ENCODE data around the gene ANKS3.

Gene ANKS3

GRCh38 chr16:4696172-4696904 lies 37.7 kb downstream of the ANKS3 start:
- Histone ChIP-seq H3K4me1 (ENCODE audit: low read depth, poor library complexity, severe bottlenecking) (peaks cover 13% of the 10 kb centered on the region), H2AFZ (ENCODE audit: low read depth) (no peak overlapping the region), H3K27ac (no peak overlapping the region), H3K36me3 (ENCODE audit: insufficient read depth) (peaks cover 4% of the 10 kb centered on the region; the same call in 1 of the 2 replicates), H3K79me2 (ENCODE audit: insufficient read depth, low read depth) (peaks cover 7% of the 10 kb centered on the region; the same call in 1 of the 2 replicates), H3K9ac (no peak overlapping the region), H4K20me1 (ENCODE audit: insufficient read depth) (no peaks in the 10 kb centered on the region), H3K4me3 (IDR thresholded peaks at IDR 0.05; ENCODE audit: insufficient read depth, low read depth, low read length) (no peak overlapping the region), H3K27me3 (ENCODE audit: insufficient read depth, low read depth) (no peaks in the 10 kb centered on the region), H3K4me2 (no peak overlapping the region)
- TF ChIP-seq, protein P1, sequence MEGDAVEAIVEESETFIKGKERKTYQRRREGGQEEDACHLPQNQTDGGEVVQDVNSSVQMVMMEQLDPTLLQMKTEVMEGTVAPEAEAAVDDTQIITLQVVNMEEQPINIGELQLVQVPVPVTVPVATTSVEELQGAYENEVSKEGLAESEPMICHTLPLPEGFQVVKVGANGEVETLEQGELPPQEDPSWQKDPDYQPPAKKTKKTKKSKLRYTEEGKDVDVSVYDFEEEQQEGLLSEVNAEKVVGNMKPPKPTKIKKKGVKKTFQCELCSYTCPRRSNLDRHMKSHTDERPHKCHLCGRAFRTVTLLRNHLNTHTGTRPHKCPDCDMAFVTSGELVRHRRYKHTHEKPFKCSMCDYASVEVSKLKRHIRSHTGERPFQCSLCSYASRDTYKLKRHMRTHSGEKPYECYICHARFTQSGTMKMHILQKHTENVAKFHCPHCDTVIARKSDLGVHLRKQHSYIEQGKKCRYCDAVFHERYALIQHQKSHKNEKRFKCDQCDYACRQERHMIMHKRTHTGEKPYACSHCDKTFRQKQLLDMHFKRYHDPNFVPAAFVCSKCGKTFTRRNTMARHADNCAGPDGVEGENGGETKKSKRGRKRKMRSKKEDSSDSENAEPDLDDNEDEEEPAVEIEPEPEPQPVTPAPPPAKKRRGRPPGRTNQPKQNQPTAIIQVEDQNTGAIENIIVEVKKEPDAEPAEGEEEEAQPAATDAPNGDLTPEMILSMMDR (conservative IDR thresholded peaks at IDR 0.05; ENCODE audit: low read depth, low read length), result no peak

GRCh38 chr16:4695473-4696171 lies 38.4 kb downstream of the ANKS3 start:
- Histone ChIP-seq H3K27ac (no peak overlapping the region), H4K20me1 (ENCODE audit: insufficient read depth) (no peaks in the 10 kb centered on the region)
- TF ChIP-seq, protein P1 (conservative IDR thresholded peaks at IDR 0.05; ENCODE audit: low read depth, low read length), result no peak

GRCh38 chr16:4694642-4695451 lies 39.2 kb downstream of the ANKS3 start:
- no peak overlapping the region for H3K27ac ChIP-seq
- H3K4me2 ChIP-seq, result peak overlapping the region; percentile 57
- peaks cover 4% of the 10 kb centered on the region; the same call in 1 of the 2 replicates for H3K36me3 ChIP-seq (ENCODE audit: insufficient read depth)
- H3K9ac ChIP-seq, result no peak overlapping the region; the same call in 1 of the 2 replicates
- no peaks in the 10 kb centered on the region for H3K27me3 ChIP-seq (ENCODE audit: insufficient read depth, low read depth)
- no peak overlapping the region for H3K4me3 ChIP-seq (IDR thresholded peaks at IDR 0.05; ENCODE audit: insufficient read depth, low read depth, low read length)
- H2AFZ ChIP-seq (ENCODE audit: low read depth), result no peak overlapping the region
- no peaks in the 10 kb centered on the region for H4K20me1 ChIP-seq (ENCODE audit: insufficient read depth)
- TF ChIP-seq, protein P1 (conservative IDR thresholded peaks at IDR 0.05; ENCODE audit: low read depth, low read length), result no peak
- H3K79me2 ChIP-seq (ENCODE audit: insufficient read depth, low read depth), result peaks cover 7% of the 10 kb centered on the region; the same call in 1 of the 2 replicates
- H3K4me1 ChIP-seq (ENCODE audit: low read depth, poor library complexity, severe bottlenecking), result peaks cover 13% of the 10 kb centered on the region

More at GRCh38 chr16:4695473-4696171, 38.4 kb downstream of the ANKS3 start:
- Histone ChIP-seq H3K4me2 (no peak overlapping the region), H3K79me2 (ENCODE audit: insufficient read depth, low read depth) (peaks cover 7% of the 10 kb centered on the region; the same call in 1 of the 2 replicates), H3K36me3 (ENCODE audit: insufficient read depth) (peaks cover 4% of the 10 kb centered on the region; the same call in 1 of the 2 replicates), H3K4me1 (ENCODE audit: low read depth, poor library complexity, severe bottlenecking) (peaks cover 13% of the 10 kb centered on the region), H3K9ac (no peak overlapping the region), H3K4me3 (IDR thresholded peaks at IDR 0.05; ENCODE audit: insufficient read depth, low read depth, low read length) (no peak overlapping the region), H2AFZ (ENCODE audit: low read depth) (no peak overlapping the region), H3K27me3 (ENCODE audit: insufficient read depth, low read depth) (no peaks in the 10 kb centered on the region)

DNA sequence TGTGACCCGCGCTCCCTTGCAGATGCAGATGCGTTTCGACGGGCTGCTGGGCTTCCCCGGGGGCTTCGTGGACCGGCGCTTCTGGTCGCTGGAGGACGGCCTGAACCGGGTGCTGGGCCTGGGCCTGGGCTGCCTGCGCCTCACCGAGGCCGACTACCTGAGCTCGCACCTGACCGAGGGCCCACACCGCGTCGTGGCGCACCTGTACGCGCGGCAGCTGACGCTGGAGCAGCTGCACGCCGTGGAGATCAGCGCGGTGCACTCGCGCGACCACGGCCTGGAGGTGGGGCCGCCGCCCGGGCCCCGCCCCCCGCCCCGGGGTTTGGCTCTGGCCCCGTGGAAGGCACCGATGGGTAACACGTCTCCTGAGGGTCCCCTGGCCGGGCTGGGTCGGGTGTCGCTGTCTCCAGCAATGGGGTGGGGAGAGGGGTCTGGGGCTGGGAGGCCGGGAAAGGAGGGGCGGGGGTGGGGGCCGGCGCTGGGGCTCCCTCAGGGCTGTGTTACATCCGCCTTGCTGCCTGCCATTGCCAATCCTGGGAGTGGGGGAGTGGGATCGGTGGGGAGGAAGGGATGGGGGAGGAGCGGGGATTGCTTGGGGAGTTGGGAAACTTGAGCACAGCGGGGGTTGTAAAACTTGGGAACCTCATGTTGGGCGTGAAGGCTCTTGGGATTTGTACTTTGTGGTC lies 40.0 kb downstream of the ANKS3 start:
- peaks cover 13% of the 10 kb centered on the region for H3K4me1 ChIP-seq (ENCODE audit: low read depth, poor library complexity, severe bottlenecking)

More for the DNA sequence above, 40.0 kb downstream of the ANKS3 start:
- Histone ChIP-seq H4K20me1 (ENCODE audit: insufficient read depth) (no peaks in the 10 kb centered on the region), H2AFZ (ENCODE audit: low read depth) (peak overlapping the region; percentile 58), H3K9ac (peak overlapping the region; percentile 82), H3K36me3 (ENCODE audit: insufficient read depth) (peaks cover 4% of the 10 kb centered on the region; the same call in 1 of the 2 replicates), H3K4me3 (IDR thresholded peaks at IDR 0.05; ENCODE audit: insufficient read depth, low read depth, low read length) (no peak overlapping the region), H3K27ac (peak overlapping the region; percentile 53; the same call in 1 of the 2 replicates), H3K4me2 (peak overlapping the region; percentile 57), H3K27me3 (ENCODE audit: insufficient read depth, low read depth) (no peaks in the 10 kb centered on the region), H3K79me2 (ENCODE audit: insufficient read depth, low read depth) (peaks cover 7% of the 10 kb centered on the region; the same call in 1 of the 2 replicates)
- TF ChIP-seq, protein P1 (conservative IDR thresholded peaks at IDR 0.05; ENCODE audit: low read depth, low read length), result no peak
